A673 (cell line): ENCODE results near the gene WDR36.

Experiments used
- CTCF ChIP-seq: fragments of 300-800, 200-600 bp; sonication (generic); conservative IDR thresholded peaks from 2 replicates; pipeline ENCODE4 v1.5.1; 2017; ENCODE audit warnings: low read depth, mild to moderate bottlenecking, antibody characterized with exemption, low read length, moderate library complexity, mixed read lengths
- EZH2 ChIP-seq: fragments of 200-600 bp; sonication (generic); IDR thresholded peaks from 2 replicates; pipeline ENCODE4 v1.6.1; 2017; ENCODE audit warnings: borderline replicate concordance, low read depth, mild to moderate bottlenecking, mixed read lengths, antibody characterized with exemption, low read length; ENCODE audit not compliant: poor library complexity, severe bottlenecking

- TF ChIP-seq CTCF = no peak
- no peak for TF ChIP-seq EZH2
These were observed 61.3 kb downstream of the WDR36 start for GRCh38 chr5:111153483-111153882.
